Cardiac atrium fibroblast (primary cell): ENCODE measurements around the gene LMAN2L. TPM values are rescaled to one million over a fixed set of nuclear protein-coding genes. Genes with fewer than 3 reads are reported as not detected.

Experiments
- total RNA-seq: library from RNA; depleted of rRNA; stranded (reverse); fragments of >200 nt; gene quantifications from 2 replicates; pipeline ENCODE4 v1.2.3, GENCODE V29; 2015

LMAN2L gene, protein sequence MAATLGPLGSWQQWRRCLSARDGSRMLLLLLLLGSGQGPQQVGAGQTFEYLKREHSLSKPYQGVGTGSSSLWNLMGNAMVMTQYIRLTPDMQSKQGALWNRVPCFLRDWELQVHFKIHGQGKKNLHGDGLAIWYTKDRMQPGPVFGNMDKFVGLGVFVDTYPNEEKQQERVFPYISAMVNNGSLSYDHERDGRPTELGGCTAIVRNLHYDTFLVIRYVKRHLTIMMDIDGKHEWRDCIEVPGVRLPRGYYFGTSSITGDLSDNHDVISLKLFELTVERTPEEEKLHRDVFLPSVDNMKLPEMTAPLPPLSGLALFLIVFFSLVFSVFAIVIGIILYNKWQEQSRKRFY
- total RNA-seq: 10.3 and 15.9 TPM in 2 replicates

DNA sequence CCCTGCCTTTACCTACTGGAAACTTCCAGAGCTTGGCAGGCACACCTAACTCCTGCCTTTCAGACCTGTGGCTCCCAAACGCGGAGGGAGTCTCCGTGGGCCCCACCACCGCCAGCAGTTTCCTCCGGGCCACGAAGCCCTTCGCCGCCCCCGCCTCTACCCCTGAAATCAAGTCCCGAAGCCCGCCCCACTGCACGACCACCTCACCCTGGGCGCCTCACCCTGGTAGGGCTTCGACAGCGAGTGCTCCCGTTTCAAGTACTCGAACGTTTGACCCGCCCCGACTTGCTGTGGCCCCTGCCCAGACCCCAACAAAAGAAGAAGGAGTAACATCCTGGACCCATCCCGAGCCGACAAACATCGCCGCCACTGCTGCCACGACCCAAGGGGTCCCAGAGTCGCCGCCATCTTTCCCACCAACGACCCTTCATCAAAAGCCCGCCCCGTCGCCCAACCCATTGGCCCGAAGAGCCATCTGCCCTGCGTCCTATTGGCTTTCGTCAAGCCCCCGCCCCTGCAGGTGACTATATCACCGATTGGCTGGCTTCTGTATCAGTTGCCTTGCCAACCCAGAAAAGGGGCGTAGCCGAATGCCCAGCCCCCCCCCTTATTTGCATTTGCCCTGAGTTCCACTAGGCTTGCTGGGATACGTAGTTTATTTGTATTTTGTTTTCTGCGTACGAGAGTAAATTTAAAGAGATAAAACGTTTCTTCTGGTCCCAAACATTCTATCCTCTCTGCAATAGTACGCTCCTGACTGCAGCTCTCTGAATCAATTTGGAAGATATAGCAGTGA, at the start of gene LMAN2L:
Gene LMAN2L (minus strand): TSS at position 432 of the 796 bp plus-strand sequence. CDS start 24 bp downstream, at position 408.

DNA sequence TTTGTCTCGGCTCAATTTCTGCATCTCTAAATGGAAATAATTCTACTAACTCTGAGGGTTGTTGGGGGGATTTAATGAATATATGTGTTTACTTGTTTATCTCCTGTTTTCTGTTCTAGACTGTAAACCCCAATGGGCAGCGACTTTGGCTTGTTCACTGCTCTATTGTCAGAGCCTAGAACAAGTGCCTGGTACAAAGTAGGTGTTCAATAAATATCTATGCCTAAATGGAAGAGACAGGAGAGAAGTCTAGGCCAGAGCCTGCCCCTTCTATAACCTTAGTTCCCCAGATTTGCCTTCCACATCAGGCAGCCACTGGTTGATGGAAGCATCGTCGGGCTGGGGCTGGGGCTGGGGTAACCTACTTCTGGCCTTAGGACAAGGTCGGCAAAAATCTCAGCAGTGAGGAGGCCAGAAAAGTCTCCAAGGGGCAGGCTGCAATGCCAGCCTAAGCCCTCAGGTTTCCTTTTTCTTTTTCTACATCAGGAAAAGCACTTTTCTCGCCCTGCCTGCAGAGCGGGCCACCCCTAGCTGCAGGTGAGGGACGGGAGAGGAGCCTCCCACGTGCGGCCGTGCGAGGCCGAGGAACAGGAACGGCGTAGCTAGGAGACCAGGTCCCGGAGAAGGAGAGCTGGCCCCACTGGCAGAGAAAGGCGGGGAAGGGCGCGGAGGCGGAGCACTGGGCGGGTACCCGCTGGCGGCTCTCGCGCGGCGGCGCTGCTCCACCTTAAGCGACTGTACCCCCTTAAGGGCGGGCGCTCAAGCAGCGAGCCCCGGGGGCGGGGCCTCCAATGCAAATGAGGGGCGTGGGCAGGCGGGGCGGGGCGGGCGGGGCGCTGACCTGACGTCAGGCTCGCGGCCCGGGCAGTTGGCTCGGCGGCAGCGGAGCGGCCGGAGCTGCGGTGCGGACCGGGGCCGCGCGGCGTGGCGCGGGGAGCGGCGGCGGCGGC, 20.4 kb upstream of the LMAN2L start, which contains the start of gene CNNM4:
Gene CNNM4 (plus strand): TSS at position 867 of the 950 bp plus-strand sequence. CDS start 98 bp downstream, outside the sequence.

Other genes starting within 250 kb of the LMAN2L start
- gene NEURL3, start 234.7 kb downstream of the LMAN2L start, total RNA-seq: not detected in 2 replicates
- 13.0 and 13.4 TPM in 2 replicates for gene ARID5A, start 203.3 kb downstream of the LMAN2L start, total RNA-seq
- gene KANSL3, start 101.8 kb downstream of the LMAN2L start, total RNA-seq: 16.4 and 19.3 TPM in 2 replicates
- under 0.01 TPM in 2 replicates for gene FER1L5, start 97.3 kb downstream of the LMAN2L start, total RNA-seq
- 2.0 and 3.2 TPM in 2 replicates for gene CNNM4, start 20.8 kb upstream of the LMAN2L start, total RNA-seq
- gene CNNM3, start 76.2 kb upstream of the LMAN2L start, total RNA-seq: 3.6 and 3.8 TPM in 2 replicates
- gene ANKRD23, start 104.0 kb upstream of the LMAN2L start, total RNA-seq: 0.32 TPM in 1 of 2 replicates, not detected in the other
- 9.7 and 20.7 TPM in 2 replicates for gene ANKRD39, start 118.0 kb upstream of the LMAN2L start, total RNA-seq
- 28.2 and 39.0 TPM in 2 replicates for gene SEMA4C, start 130.0 kb upstream of the LMAN2L start, total RNA-seq
- gene FAM178B, start 246.5 kb upstream of the LMAN2L start, total RNA-seq: not detected in 2 replicates